GM21717 (cell line): ENCODE measurements around the gene SPATA22.
"Not testable (repeated sequence)": the region's sequence is repeated elsewhere in the genome, so short reads cannot be mapped to it uniquely, and the experiment has no call there.

Source experiments
- ATAC-seq: cut with Tn5 transposase; IDR thresholded peaks from one replicate; pipeline ENCODE4 v1.9.1; 2021; ENCODE audit warnings: mild to moderate bottlenecking, moderate library complexity; ENCODE audit not compliant: unreplicated experiment

SPATA22 gene, protein sequence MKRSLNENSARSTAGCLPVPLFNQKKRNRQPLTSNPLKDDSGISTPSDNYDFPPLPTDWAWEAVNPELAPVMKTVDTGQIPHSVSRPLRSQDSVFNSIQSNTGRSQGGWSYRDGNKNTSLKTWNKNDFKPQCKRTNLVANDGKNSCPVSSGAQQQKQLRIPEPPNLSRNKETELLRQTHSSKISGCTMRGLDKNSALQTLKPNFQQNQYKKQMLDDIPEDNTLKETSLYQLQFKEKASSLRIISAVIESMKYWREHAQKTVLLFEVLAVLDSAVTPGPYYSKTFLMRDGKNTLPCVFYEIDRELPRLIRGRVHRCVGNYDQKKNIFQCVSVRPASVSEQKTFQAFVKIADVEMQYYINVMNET

DNA sequence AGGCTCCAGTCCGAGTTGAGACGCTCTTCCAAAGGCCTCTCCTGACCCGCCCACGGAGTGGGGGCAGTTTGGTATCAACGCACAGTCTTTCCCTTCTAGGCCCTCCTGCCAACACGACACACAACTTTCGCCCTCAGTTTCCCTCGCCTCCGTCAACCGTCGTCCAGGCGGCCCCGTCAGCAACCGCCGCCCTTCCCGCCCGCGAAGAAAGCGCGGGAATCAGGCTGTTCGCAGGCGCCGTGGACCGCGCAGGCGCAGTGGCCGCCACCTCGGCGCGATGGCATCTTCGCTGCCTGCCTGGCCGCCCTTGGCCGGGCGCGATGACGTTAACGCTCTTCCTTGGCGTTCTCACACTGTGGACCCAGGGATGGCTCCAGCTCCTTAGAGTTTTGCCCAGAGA, at the start of gene SPATA22:
SPATA22 (minus strand) TSS at position 221 of the 400 bp plus-strand sequence. CDS start 2,494 bp downstream, outside the sequence.
- ATAC-seq, result no peak

DNA sequence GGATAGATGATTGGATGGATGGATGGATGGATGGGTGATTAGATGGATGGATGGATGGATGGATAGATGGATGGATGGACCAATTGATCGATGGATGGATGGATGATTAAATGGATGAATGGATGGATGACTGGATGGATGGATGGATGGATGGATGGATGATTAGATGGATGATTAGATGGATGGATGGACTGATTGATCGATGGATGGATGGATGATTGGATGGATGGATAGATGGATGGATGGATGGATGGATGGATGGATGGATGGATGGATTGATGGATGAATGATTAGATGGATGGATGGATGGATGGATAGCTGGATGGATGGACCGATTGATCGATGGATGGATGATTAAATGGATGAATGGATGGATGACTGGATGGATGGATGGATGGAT, 47.9 kb upstream of the SPATA22 start:
- ATAC-seq, result not testable (repeated sequence)

DNA sequence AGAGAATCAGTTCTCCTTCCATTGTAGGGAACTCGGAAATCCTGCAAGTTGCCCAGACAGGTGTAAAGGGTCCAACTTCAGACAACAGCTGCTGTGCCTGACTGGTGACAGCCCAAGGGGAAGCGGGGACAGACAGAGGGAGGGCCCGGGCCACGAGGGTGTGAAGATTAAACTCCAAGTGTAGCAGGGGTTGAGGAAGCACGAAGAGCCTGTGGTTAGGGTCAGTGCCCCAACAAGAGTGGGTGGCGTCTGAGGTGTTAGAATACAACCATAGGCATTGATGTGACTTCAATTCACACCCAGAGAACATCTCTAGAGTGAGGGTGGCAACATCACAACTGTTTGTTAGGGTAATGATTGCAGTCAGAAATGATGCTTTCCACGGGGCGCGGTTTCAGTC, 43.3 kb upstream of the SPATA22 start:
- no peak for ATAC-seq

DNA sequence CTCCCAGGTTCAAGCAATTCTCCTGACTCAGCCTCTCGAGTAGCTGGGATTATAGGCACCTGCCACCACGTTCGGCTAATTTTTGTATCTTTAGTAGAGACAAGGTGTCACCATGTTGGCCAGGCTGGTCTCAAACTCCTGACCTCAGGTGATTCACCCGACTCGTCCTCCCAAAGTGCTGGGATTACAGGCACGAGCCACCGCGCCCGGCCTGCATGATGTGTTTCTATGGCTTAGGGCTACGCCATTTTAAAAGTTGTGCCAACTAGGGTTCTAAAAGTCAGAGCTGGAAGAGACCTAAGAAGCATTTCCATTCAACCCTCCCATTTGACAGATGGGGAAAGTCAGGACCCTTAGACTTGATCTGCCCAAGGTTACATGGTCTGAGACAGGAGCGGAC, 42.5 kb upstream of the SPATA22 start:
- ATAC-seq, result not testable (repeated sequence)

DNA sequence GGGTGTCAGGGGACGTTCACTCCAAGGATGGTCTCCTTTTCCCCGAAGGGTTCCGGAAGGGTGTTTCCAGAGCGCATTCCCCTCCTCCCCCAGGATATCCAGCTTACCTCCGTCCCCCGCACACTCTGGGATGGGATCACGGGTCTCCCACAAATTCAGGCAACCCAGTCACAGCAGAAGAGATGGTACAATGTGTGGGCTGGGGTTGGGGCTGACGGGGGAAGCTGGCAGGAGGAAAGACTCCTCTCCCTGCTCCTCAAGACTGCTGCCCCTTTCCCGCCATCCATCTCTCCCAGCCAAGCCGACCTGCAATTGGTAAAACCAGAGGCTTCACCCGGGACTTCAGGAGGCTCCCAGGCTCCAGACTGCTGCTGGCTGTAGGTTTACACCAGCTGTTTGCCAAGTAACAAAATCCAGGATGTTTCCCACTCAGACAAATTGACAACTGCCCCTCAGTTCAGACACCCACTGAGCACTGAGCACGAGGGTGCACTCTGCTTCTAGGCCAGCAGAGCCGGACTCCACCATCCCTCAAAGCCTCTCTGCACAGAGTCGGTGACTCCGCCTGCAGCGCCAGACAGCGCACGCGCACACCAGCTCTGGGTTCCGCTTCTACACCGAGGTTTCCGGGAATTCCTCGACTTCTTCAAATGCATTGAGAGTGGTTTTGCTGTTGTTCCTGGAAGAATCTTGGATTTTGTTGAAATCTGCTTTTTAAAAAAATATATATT, 41.9 kb upstream of the SPATA22 start:
- ATAC-seq, result no peak

DNA sequence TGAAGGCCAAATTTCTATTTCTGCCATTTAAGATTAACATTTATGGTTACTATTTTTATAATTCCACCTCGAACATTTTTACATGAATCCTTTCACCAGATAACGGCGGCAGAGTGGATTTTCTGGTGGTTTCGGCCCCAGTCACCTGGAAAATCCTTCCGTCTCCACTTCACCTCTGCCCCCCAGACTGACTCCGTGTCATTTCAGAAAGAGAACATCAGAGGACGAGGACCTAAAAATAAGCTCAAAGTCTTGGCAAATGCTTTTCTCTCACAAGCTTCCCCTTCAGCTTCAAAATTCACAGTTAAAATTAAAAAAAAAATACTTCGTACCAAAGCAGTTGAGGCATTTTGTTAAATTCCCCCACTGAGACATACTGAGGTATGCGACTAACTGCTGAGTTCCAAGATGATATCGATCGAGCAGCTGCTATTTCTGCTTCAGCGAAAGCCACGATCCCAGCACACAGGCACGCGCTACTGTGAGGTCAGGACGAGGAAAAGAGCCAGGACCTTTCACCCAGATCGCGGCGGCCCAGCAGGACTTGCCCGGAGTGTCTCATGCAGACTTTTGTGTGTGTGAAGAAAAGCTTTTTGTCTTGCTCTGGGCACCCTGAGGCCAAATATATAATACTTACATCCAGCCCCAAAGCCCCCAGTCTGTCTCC, 41.0 kb upstream of the SPATA22 start:
- ATAC-seq, result no peak

DNA sequence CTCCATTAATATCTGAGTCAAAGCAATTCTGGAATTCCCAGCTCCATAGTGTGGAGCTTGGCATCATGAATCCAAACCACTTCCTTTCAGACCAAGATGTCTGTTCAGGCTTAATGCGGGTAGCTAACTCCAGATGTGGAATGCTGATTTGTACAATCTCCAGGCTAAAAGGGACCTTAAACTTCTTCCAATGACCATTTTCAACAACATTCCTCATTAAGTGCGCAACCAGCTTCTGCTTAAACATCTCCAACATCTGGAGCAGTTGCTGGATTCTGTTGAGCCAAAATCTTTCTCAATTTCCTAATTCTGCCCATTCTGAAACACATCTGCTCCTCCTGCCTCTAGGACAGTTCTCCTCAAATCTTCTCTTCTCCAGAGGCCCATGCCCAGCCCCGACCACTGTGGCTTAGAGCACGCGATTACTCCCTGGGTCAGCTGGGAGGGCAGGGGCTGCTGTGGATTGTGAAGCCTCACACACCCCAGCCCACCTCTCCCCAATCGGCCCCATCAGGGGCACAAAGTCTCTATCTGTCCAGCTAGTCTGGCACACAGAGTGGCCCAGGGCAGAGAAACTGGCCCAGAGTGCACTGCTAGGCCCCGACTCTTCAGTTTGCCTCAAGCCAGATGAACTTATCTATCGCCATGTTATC, 40.4 kb upstream of the SPATA22 start:
- ATAC-seq, result no peak

DNA sequence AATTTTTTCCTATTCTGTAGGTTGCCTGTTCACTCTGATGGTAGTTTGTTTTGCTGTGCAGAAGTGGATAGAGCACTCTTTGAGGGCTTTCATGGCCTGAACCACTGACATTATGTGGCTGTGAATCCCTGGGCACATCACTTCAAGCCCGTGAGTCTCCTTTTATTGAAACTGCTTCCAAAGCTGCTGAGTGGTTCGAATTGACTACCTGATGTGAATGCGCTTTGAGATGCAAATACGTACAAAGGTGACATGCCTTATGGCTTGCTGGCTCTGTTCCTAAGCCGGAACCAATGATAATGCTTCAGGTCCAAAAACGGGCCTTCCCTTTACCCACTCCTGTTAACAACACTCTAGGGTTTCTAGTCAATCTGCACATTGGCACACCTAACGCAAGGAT, 38.5 kb upstream of the SPATA22 start:
- ATAC-seq, result no peak

DNA sequence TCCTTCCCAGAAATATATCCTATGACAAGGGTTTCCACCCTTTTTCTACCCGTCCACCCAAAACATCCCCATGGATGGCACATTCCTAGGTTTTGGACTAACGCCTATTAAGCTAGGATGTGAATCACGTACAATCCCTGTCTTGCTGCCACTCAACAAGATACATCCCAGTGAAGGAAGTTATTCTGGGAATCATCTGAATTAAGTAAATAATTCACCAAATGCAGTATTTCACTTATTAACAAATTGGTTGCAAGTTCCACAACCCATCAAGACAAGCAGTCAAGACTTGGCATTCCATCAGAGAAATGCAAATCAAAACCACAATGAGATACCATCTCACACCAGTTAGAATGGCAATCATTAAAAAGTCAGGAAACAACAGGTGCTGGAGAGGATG, 36.2 kb upstream of the SPATA22 start:
- ATAC-seq, result no peak

DNA sequence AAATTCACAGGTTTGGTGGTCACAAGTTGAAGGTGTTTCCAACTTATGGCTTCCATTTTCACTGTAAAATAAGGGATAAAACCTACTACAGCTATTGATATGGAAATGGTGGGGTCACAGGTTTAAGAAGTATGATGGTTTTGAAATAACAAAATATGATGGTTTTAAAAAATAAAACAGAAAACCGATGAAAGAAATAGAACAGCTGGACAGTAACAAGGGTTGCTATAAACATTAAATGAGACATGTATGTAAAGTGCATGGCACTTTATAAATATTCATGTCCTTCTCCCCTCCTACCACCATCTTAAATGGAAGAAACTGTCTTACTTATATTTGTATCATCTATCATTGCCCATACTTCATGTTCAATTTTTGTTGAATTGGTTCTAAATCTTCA, 35.5 kb upstream of the SPATA22 start:
- ATAC-seq, result no peak

DNA sequence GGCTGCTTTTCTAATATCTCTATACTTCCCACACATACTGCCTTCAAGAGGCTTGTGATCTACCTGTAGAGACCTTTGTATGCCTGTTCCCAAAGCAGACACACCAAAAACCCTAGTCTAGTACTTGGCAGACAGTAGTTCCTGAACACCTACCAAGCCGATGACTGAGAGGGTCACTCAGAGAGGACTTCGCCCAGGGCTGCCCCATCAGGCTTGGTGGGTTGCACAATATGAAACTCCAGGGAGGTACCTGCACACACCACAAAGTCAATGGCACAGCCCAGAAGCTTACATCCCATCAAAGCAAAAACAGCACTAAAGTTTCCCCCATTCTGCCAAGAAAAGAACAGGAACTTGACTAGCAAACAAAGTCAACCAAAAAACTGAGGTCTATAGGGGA, 34.4 kb upstream of the SPATA22 start:
- ATAC-seq, result no peak

DNA sequence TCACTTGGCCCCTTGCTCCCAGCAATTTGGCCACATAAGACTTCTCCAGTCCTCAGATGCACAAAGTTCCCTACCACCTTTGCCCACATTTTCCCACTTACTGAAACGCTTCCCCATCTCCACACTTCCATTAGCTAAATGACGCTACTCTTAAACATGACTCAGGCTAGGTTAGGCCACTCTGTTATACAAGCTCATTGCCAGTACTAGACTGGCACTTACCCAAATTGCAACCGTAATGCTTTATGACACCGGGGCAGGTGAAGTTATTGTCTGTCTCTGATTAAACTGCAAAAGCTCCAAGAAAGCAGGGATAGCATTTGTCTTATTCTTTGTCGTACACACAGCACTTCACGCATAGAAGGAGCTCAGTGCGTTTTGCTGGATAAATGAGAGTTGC, 33.4 kb upstream of the SPATA22 start:
- ATAC-seq, result no peak

DNA sequence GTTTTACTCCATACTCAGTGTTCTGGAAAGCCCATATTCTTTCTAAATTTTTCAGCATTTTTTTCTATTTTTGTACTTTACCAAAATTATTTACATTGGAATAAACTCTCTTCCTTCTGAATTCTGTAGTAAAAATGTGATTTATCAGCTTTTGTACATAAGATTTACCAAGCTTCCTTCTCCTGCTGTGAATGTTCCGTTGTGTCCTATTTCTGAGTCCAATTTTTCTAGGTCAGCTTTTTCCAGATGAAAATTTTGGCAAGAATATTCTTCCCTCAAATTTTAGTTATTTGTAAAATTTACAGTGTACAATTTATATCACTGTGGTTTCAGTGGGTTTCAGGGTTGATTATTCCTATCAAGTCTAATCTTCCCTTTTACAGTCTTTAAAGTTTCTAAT, 31.7 kb upstream of the SPATA22 start:
- no peak for ATAC-seq

DNA sequence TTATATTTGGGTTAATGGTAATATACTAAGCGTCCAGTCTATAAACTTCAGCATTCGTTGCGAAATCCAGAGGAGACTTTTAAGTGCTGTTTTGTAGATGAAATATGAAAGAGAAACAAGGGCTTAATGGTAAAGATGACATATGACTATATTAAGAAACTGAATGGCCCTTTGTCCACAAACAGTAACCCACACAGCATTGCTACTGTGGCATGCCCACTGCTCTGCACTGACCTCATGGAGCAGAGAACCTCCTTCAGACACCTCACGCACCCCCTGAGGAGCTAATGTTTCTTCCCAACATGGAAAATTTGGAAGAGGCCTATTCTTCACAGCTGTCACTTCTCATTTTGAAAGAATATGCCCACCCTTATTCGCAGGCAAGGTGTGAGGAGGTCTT, 30.8 kb upstream of the SPATA22 start:
- ATAC-seq, result no peak

DNA sequence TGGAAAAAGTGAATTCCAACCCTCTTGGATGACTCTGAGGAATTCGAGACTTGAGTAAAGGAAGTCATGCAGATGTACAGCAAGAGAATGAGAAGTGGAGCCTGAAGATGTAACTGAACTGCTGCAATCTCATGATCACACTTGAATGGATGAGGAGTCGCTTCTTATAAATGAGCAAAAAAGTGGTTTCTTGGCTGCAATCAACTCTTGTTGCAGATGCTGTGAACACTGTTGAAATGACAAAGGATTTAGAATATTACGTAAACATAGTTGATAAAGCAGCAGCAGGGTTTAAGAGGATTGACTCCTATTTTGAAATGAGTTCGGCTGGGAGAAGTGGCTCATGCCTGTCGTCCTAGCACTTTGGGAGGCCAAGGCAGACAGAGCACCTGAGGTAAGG, 29.7 kb upstream of the SPATA22 start:
- no peak for ATAC-seq

DNA sequence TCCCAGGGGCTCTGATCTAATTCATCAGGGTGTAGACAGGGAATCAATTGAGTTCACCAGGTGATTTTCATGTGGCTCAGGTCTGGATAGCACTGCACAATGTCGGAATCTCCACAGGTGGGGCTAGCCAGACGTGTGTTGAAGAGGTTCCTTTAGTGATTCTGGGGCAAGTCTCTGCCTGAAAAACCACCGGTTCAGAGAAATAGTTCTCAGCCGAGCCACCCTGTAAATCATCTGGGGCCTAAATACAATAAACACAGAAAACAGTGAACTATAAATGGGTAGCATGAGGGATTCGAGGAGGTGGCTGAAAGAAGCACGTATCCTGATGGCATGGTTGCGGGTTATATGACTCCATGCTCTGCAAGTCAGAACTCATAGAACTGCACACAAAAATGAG, 25.5 kb upstream of the SPATA22 start:
- ATAC-seq, result no peak

DNA sequence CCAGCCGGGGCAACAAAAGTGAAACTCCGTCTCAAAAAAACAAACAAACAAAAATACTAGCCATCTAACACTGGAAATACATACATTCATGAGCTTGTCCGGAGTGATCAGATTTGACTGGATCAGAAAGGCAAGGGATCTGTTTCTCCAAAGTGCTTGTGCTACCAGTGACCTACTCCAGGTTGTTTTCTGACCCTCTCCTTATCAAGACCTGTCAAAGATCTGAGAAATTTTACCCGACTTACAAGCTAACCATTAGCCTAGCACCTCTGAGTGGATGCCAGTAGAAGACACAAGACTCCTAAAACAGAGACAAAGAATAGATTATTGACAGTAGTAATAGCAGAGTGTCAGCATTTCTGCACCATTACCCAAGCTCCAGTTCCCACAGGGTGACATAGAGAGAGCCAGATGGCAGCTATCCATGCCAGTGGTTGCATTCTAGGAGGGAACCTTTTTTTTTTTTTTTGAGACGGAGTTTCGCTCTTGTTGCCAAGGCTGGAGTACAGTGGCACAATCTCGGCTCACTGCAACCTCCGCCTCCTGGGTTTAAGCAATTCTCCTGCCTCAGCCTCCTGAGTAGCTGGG, 14.0 kb upstream of the SPATA22 start:
- ATAC-seq, result no peak

DNA sequence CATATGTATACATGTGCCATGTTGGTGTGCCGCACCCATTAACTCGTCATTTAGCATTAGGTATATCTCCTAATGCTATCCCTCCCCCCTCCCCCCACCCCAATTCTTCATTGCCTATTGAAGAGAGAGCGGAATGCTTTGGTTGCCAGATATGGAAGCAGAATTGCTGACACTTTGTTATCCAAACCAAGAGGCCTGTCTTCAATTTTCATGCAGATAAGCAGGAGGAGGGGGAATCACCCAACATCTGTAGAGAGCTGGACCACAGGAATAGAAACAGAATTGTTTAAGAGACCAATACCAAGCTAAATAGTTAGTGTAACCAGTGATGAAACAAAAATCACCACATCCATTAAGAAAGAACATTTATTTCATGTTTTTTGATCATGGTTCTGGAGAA, 11.2 kb upstream of the SPATA22 start:
- ATAC-seq, result no peak

DNA sequence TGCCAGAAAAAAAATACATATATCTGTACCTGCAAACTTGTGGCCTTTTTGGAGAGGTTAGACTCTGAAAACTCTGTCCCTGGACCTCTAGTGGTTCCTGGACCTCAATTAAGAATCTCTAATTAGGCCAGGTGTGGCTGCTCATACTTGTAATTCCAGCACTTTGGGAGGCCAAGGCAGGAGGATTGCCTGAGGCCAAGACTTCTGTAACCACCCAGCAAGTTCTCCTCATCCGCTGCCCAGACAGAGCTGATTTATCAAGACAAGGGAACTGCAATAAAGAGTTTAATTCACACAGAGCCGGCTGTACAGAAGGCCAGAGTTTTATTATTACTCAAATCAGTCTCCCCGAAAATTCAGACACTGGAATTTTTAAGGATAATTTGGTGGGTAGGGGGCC, 8.4 kb upstream of the SPATA22 start:
- no peak for ATAC-seq

DNA sequence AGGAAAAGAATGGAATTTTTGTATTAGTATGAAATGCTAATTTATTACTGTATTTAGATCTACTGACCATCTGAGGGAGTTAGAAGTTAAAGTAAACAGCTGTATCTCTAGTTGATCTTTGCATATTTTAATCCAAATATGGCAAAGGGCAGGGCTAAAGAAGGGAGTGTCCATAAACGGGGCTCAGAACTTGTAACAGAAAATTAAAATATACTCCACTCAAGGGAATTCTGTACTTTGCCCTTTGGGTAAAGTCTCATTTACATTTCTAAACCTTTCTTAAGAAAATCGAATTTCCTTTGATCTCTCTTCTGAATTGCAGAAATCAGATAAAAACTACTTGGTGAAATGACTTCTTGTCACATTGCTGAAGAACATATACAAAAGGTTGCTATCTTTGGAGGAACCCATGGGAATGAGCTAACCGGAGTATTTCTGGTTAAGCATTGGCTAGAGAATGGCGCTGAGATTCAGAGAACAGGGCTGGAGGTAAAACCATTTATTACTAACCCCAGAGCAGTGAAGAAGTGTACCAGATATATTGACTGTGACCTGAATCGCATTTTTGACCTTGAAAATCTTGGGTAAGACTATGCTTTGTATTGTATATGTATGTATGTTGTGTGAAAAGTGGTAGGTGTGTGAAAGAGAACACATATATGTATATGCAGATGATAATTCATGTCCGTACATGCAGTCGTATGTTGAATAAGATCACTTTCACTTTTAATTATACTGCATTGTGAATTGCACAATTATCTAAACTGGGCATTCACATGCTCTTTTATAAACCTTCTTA, 4.4 kb upstream of the SPATA22 start, which contains the start of gene ASPA:
ASPA (plus strand) TSS at position 186 of the 799 bp plus-strand sequence; CDS start at position 349, 163 bp downstream.
- ATAC-seq, result no peak
